Activated CD4-positive, CD25-positive, alpha-beta regulatory T cell treated with anti-CD3 and anti-CD28 coated beads, Interleukin-2, amount 50 U/mL, for 16 hours (primary cell): ENCODE data around the gene HBG1.
"Not testable (repeated sequence)": the region's sequence is repeated elsewhere in the genome, so short reads cannot be mapped to it uniquely, and the experiment has no call there.

Experiments
- DNase-seq: peaks from one replicate; pipeline ENCODE4 v3.0.0-alpha.2; 2020; ENCODE audit warnings: low read depth, low spot score

HBG1 gene

GRCh38 chr11:5277807-5278382 is 28.2 kb upstream of the HBG1 start:
- no peak for DNase-seq

- no peak for DNase-seq
Measured at GRCh38 chr11:5276697-5277096, 27.0 kb upstream of the HBG1 start.

GRCh38 chr11:5275369-5276110 is 25.9 kb upstream of the HBG1 start:
- DNase-seq = no peak

DNA sequence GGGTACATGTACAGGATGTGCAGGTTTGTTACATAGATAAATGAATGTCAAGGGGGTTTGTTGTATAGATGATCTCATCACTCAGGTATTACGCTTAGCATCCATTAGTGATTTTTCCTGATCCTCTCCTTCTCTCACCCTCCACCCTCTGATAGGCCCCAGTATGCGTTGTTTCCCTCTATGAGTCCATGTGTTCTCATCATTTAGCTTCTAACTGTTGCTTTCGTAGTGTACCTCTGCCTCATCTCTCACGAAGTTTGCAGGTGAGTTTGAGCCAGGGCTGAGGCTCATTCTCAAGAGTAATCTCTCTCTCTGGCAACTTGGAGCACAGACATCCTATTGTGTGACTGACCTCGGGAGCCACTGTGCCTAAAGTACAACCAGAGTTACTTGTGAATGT is 24.7 kb upstream of the HBG1 start:
- no peak for DNase-seq

GRCh38 chr11:5272395-5273017 is 22.8 kb upstream of the HBG1 start:
- DNase-seq = no peak

DNA sequence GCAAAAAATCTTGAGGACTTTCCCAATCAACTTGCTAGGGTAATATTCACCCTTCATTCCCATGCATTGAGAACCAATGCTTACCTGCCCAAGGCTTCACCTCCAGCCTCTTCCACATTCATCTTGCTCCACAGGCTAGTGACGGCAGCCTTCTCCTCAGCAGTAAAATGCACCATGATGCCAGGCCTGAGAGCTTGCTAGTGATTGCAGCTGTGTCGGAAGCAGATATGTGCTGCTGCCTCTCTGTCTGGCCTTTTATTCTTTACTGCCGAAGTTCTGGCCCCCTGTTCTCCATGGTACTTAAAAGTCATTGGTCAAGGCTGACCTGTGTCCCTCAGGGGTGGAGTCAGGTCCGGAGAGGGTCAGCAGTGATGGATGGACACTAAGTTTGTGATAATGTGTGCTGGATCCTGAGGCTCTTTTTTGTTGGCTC is 20.1 kb upstream of the HBG1 start, which contains the start of gene HBE1:
TSS of gene HBE1 (minus strand) at position 231 of the 433 bp plus-strand sequence. CDS start at position 176, 55 bp downstream.
- no peak for DNase-seq

GRCh38 chr11:5267033-5267563 is 17.4 kb upstream of the HBG1 start:
- no peak for DNase-seq

- no peak for DNase-seq
Measured at GRCh38 chr11:5266609-5267008, 17.0 kb upstream of the HBG1 start.

DNA sequence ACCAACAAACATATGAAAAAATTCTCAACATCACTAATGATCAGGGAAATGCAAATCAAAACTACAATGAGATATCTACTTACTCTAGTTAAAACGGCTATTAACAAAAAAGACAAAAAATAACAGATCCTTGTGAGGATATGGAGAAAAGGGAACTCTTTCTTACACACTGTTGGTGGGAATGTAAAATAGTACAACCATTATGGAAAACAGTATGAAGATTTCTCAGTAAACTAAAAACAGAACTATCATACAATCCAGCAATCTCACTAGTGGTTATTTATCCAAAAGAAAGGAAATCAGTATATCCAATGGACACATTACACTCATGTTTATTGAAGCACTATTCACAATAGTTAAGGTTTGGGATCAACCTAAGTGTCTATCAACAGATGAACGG is 16.2 kb upstream of the HBG1 start:
- DNase-seq = no peak

DNA sequence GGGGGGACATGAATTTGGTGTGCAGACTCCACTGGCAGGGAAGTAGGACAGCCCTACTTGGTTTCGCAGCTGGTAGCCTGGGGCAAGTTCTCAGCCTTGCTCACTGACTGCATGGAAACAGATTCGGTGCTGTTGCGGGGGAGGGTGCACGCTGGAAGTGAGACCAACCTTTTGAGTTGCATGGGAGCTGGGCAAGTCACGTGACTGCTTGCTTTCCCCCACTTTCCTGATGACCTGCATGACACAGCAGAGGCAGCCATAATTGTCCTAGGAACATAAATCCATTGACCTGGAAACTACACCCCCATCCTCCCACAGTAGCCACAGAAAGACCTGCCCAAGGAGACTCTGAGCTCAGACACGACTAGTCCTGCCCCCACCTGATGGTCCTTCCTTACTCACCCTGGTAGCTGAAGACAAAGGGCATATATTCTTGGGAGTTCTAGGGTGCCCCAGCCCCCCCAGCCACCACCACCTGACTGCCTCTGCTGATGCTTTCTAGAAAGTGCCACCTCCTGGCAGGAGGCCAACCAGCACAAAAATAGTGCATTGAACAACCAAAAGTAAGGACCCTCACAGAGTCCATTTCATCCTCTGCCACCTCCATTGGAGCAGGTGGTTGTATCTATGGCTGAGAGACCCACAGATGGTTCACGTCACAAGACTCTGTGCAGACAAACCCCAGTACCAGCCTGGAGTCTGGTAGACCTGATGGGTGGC is 9.0 kb upstream of the HBG1 start:
- DNase-seq = no peak

- no peak for DNase-seq
Measured at GRCh38 chr11:5257296-5257695, 7.6 kb upstream of the HBG1 start.

DNA sequence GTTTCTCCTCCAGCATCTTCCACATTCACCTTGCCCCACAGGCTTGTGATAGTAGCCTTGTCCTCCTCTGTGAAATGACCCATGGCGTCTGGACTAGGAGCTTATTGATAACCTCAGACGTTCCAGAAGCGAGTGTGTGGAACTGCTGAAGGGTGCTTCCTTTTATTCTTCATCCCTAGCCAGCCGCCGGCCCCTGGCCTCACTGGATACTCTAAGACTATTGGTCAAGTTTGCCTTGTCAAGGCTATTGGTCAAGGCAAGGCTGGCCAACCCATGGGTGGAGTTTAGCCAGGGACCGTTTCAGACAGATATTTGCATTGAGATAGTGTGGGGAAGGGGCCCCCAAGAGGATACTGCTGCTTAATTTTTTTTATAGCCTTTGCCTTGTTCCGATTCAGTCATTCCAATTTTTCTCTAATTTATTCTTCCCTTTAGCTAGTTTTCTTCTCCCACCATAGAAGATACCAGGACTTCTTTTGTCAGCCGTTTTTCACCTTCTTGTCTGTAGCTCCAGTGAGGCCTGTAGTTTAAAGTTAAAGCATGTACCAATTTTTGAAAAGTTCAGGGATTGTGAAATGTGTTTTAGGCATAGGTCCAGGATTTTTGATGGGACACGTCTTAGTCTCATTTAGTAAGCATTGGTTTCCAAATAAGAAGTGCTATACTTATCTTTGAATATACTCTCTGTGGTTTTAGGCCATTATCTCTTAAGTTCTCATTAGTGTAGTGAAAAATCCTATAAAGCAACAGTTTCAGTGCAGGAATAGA is 5.2 kb upstream of the HBG1 start, which contains the start of gene HBG2:
TSS of gene HBG2 (minus strand) at position 136 of the 768 bp plus-strand sequence. CDS start at position 83, 53 bp downstream.
- DNase-seq = not testable (repeated sequence)

DNA sequence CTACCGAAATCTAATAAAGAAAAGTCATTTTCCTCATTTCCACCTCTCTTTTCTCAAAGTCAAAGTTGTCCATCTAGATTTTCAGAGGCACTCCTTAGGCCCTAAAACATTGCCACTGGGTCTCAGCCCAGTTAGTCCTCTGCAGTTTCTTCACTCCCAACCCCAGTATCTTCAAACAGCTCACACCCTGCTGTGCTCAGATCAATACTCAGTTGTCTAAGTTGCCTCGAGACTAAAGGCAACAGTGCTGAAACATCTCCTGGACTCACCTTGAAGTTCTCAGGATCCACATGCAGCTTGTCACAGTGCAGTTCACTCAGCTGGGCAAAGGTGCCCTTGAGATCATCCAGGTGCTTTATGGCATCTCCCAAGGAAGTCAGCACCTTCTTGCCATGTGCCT is 4.4 kb upstream of the HBG1 start:
- not testable (repeated sequence) for DNase-seq

DNA sequence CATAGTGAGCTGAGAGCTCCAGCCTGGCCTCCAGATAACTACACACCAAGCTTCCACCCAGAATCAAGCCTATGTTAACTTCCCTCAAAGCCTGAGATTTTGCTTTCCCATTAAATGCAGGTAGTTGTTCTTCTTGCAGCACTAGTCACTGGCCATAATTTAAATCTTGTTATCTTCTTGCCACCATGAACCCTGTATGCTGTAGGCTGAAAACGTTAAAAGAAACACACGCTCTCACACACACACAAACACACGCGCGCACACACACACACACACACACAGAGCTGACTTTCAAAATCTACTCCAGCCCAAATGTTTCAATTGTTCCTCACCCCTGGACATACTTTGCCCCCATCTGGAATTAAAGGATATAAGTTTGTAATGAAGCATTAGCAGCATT is 3.8 kb upstream of the HBG1 start:
- not testable (repeated sequence) for DNase-seq

DNA sequence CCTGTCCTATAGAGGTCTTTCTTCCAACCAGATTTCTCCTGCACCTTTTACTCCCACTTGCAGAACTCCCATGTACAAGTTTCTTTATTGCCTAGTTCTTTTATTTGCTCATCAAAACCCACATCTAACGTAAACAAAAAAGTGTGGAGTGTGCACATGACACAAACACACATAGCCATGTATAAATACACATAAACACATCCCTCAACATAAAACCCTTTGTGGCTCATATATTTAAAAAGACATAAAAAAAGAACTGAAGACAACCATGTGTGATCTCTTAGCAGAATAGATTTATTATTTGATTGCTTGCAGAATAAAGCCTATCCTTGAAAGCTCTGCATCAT is 3.2 kb upstream of the HBG1 start:
- no peak for DNase-seq

GRCh38 chr11:5252192-5252918 is 2.7 kb upstream of the HBG1 start:
- DNase-seq = no peak

DNA sequence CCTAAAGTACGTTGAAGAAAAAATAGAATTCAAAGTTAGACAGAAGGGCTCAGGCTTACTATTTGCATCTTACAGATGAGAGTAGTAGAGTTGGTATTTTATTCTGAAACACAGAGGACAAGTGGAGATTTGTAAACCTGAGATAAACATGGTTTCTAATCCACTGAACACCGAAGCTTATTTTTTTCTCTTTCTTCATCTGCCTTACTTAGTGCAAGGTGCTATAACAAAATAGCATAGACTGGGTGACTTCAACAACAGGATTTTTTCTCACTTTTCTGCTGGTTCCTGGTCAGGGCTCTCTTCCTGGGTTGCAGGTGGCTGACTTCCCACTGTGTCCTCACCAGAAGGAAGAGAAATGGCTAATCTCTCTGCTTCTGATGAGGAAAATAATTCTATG is 2.1 kb upstream of the HBG1 start:
- no peak for DNase-seq

GRCh38 chr11:5250543-5251204 is 1.0 kb upstream of the HBG1 start:
- DNase-seq = no peak

GRCh38 chr11:5248498-5248897 is 1.2 kb downstream of the HBG1 start:
- DNase-seq = not testable (repeated sequence)
